GM23338 (cell line): ENCODE measurements around the gene SLAMF6. TPM values are rescaled to one million over a fixed set of nuclear protein-coding genes. Genes with fewer than 3 reads are reported as not detected.

ENCODE experiments used
- ATAC-seq: fragments of 200-7000 bp; cut with Tn5 transposase; 3 replicates; pipeline ENCODE4 v1.9.1; 2020
- DNase-seq: peaks from one replicate; pipeline ENCODE4 v3.0.0-alpha.2; 2015; ENCODE audit warnings: low spot score
- H2AFZ ChIP-seq: fragments of 200-600 bp; sonication (generic); 2 replicates; pipeline ENCODE4 v1.8.0; 2016; ENCODE audit warnings: antibody characterized with exemption, mild to moderate bottlenecking, moderate library complexity
- H3F3A ChIP-seq: fragments of 200-600 bp; sonication (generic); replicated peaks from 2 replicates; pipeline ENCODE4 v1.8.0; 2017; ENCODE audit warnings: antibody characterized with exemption, mixed run types, low read depth
- H3K27ac ChIP-seq: fragments of 200-600 bp; sonication (generic); 2 replicates; pipeline ENCODE4 v1.6.1; 2016; ENCODE audit warnings: low read depth
- H3K27me3 ChIP-seq: fragments of 200-600 bp; sonication (generic); 2 replicates; pipeline ENCODE4 v1.8.0; 2016; ENCODE audit warnings: mild to moderate bottlenecking, mixed run types, moderate library complexity; ENCODE audit not compliant: insufficient read depth
- H3K36me3 ChIP-seq: fragments of 200-600 bp; sonication (generic); 2 replicates; pipeline ENCODE4 v1.8.0; 2016; ENCODE audit warnings: mild to moderate bottlenecking; ENCODE audit not compliant: insufficient read depth
- H3K4me1 ChIP-seq: fragments of 200-600 bp; sonication (generic); 2 replicates; pipeline ENCODE4 v1.8.0; 2016; ENCODE audit warnings: mild to moderate bottlenecking, moderate library complexity; ENCODE audit not compliant: insufficient read depth
- H3K4me2 ChIP-seq: fragments of 200-600 bp; sonication (generic); 2 replicates; pipeline ENCODE4 v1.7.1; 2017; ENCODE audit warnings: mixed run types
- H3K4me3 ChIP-seq: fragments of 200-600 bp; sonication (generic); 2 replicates; pipeline ENCODE4 v1.6.1; 2016; ENCODE audit warnings: mixed run types
- H3K79me2 ChIP-seq: fragments of 200-600 bp; sonication (generic); replicated peaks from 2 replicates; pipeline ENCODE4 v1.8.0; 2017; ENCODE audit warnings: mild to moderate bottlenecking; ENCODE audit not compliant: insufficient read depth
- H3K9me2 ChIP-seq: fragments of 200-600 bp; sonication (generic); 2 replicates; pipeline ENCODE4 v1.8.0; 2017; ENCODE audit not compliant: insufficient read depth
- H4K20me1 ChIP-seq: fragments of 200-600 bp; sonication (generic); replicated peaks from 2 replicates; pipeline ENCODE4 v1.8.0; 2017; ENCODE audit warnings: mild to moderate bottlenecking; ENCODE audit not compliant: insufficient read depth
- H3K27ac Mint-ChIP-seq: 2 replicates; pipeline ENCODE4 v1.8.0; 2020; ENCODE audit warnings: inconsistent platforms, mild to moderate bottlenecking, moderate library complexity, mixed read lengths
- H3K27me3 Mint-ChIP-seq: 3 replicates; pipeline ENCODE4 v1.8.0; 2022; ENCODE audit warnings: low read depth, mild to moderate bottlenecking, moderate library complexity, mixed read lengths, inconsistent platforms; ENCODE audit not compliant: insufficient read depth, poor library complexity
- H3K36me3 Mint-ChIP-seq: 3 replicates; pipeline ENCODE4 v1.8.0; 2021; ENCODE audit warnings: low read depth, mild to moderate bottlenecking, inconsistent platforms, moderate library complexity, mixed read lengths
- H3K4me1 Mint-ChIP-seq: 3 replicates; pipeline ENCODE4 v1.8.0; 2020; ENCODE audit warnings: mild to moderate bottlenecking, inconsistent platforms, mixed read lengths
- H3K4me3 Mint-ChIP-seq: 3 replicates; pipeline ENCODE4 v1.8.0; 2021; ENCODE audit warnings: moderate library complexity, mild to moderate bottlenecking, inconsistent platforms, mixed read lengths
- H3K9me3 Mint-ChIP-seq: 3 replicates; pipeline ENCODE4 v1.8.0; 2020; ENCODE audit warnings: moderate library complexity, mild to moderate bottlenecking, inconsistent platforms, mixed read lengths
- CREB1 ChIP-seq: fragments of 250-450 bp; sonication (Bioruptor Pico); IDR thresholded peaks from 2 replicates; pipeline ENCODE4 v1.5.0; 2020; ENCODE audit warnings: low read depth, mild to moderate bottlenecking, moderate library complexity
- CTCF ChIP-seq, 2 experiments: fragments of 200-600 bp in 1 of 2; sonication (generic) in 1 of 2; conservative IDR thresholded peaks; 2 replicates each; pipeline versions ENCODE4 v1.5.1 to v1.6.1; 2016 to 2017; ENCODE audit warnings: antibody characterized with exemption in 2 of 2, low read depth in 2 of 2, mild to moderate bottlenecking in 2 of 2, moderate library complexity in 1 of 2
- EZH2 ChIP-seq: fragments of 200-600 bp; sonication (generic); IDR thresholded peaks from one replicate; pipeline ENCODE4 v1.8.0; 2017; ENCODE audit warnings: antibody characterized with exemption, mild to moderate bottlenecking, low read depth; ENCODE audit not compliant: unreplicated experiment
- EZH2phosphoT487 ChIP-seq: fragments of 200-600 bp; sonication (generic); IDR thresholded peaks from one replicate; pipeline ENCODE4 v1.8.1; 2018; ENCODE audit warnings: antibody characterized with exemption; ENCODE audit not compliant: unreplicated experiment
- JUNB ChIP-seq: IDR thresholded peaks from one replicate; pipeline ENCODE4 v1.6.1; 2016; ENCODE audit warnings: antibody characterized with exemption; ENCODE audit not compliant: unreplicated experiment
- NANOG ChIP-seq: IDR thresholded peaks from 2 replicates; pipeline ENCODE4 v1.6.1; 2016; ENCODE audit warnings: antibody characterized with exemption, borderline replicate concordance
- POLR2AphosphoS5 ChIP-seq: IDR thresholded peaks from 2 replicates; pipeline ENCODE4 v1.6.1; 2016; ENCODE audit warnings: antibody characterized with exemption, low read depth
- REST ChIP-seq: IDR thresholded peaks from one replicate; pipeline ENCODE4 v1.6.1; 2018; ENCODE audit warnings: antibody characterized with exemption; ENCODE audit not compliant: unreplicated experiment
- STAT1 ChIP-seq: IDR thresholded peaks from one replicate; pipeline ENCODE4 v1.6.1; 2016; ENCODE audit warnings: antibody characterized with exemption; ENCODE audit not compliant: unreplicated experiment
- ZNF114 ChIP-seq: fragments of 250-450 bp; sonication (Bioruptor Pico); IDR thresholded peaks from 2 replicates; pipeline ENCODE4 v1.5.0; 2020; ENCODE audit warnings: mild to moderate bottlenecking, moderate library complexity
- ZNF331 ChIP-seq: fragments of 250-450 bp; sonication (Bioruptor Pico); IDR thresholded peaks from 2 replicates; pipeline ENCODE4 v1.5.0; 2020; ENCODE audit warnings: low read depth, mild to moderate bottlenecking, moderate library complexity
- polyA plus RNA-seq: library from polyadenylated mRNA; unstranded; fragments of >200 nt; fragmentation: Nextera tagmentation; extraction: Ambion mirVana; gene quantifications from 2 replicates; pipeline ENCODE4 v1.2.1, GENCODE V29; 2016
- total RNA-seq: library from RNA; depleted of rRNA; stranded (reverse); fragments of >200 nt; shearing (Covaris generic); gene quantifications from 2 replicates; pipeline ENCODE4 v1.2.3, GENCODE V29; 2014
- TF ChIP-seq, protein P1 (sequence below): fragments of 250-450 bp; sonication (Bioruptor Pico); IDR thresholded peaks from 2 replicates; pipeline ENCODE4 v1.5.0; 2020; ENCODE audit warnings: mild to moderate bottlenecking, moderate library complexity
- TF ChIP-seq, protein P2 (sequence below): IDR thresholded peaks from 2 replicates; pipeline ENCODE4 v1.6.1; 2016; ENCODE audit warnings: antibody characterized with exemption

SLAMF6 gene
- total and polyA plus RNA-seq, 2 experiments from 2014 or later, result not detected

DNA sequence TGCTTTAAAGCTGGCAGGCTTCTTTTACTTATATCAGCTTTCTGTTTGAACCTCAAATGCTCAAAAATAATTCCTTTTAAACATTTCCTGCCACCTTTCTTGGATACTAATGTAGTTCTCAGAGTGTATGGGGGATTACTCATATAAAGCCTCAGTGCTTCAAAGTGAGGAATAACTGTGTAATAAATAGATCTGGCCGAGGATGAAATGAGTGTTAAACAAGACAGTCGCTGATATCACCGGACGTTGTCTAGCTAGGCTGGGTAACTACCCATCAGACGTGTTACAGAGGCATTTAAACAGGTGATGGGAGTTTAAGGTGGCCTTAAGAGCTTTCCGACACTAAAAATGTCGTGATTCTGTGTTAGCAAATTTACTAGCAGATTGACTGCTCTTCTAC lies 69.6 kb downstream of the SLAMF6 start:
- Histone ChIP-seq H3K79me2 (no peaks in the 10 kb centered on the region), H3K4me2 (no peak overlapping the region), H3K27ac (no peak overlapping the region), H3K4me3 (no peak overlapping the region), H2AFZ (no peak overlapping the region), H3K36me3 (no peaks in the 10 kb centered on the region), H4K20me1 (no peaks in the 10 kb centered on the region), H3K27me3 (no peaks in the 10 kb centered on the region), H3K4me1 (no peaks in the 10 kb centered on the region), H3K9me2 (no peaks in the 10 kb centered on the region), H3F3A (no peaks in the 10 kb centered on the region)
- TF ChIP-seq POLR2AphosphoS5 (no peak), JUNB (no peak), STAT1 (no peak), CTCF (conservative IDR thresholded peaks at IDR 0.05; ENCODE audit: low read depth in 2 of 2) (no peak), ZNF114 (CRISPR knock-in tag) (no peak), CREB1 (CRISPR knock-in tag) (no peak), EZH2 (no peak), ZNF331 (CRISPR knock-in tag) (no peak), NANOG (no peak), EZH2phosphoT487 (no peak), REST (no peak)
- TF ChIP-seq, protein P1, sequence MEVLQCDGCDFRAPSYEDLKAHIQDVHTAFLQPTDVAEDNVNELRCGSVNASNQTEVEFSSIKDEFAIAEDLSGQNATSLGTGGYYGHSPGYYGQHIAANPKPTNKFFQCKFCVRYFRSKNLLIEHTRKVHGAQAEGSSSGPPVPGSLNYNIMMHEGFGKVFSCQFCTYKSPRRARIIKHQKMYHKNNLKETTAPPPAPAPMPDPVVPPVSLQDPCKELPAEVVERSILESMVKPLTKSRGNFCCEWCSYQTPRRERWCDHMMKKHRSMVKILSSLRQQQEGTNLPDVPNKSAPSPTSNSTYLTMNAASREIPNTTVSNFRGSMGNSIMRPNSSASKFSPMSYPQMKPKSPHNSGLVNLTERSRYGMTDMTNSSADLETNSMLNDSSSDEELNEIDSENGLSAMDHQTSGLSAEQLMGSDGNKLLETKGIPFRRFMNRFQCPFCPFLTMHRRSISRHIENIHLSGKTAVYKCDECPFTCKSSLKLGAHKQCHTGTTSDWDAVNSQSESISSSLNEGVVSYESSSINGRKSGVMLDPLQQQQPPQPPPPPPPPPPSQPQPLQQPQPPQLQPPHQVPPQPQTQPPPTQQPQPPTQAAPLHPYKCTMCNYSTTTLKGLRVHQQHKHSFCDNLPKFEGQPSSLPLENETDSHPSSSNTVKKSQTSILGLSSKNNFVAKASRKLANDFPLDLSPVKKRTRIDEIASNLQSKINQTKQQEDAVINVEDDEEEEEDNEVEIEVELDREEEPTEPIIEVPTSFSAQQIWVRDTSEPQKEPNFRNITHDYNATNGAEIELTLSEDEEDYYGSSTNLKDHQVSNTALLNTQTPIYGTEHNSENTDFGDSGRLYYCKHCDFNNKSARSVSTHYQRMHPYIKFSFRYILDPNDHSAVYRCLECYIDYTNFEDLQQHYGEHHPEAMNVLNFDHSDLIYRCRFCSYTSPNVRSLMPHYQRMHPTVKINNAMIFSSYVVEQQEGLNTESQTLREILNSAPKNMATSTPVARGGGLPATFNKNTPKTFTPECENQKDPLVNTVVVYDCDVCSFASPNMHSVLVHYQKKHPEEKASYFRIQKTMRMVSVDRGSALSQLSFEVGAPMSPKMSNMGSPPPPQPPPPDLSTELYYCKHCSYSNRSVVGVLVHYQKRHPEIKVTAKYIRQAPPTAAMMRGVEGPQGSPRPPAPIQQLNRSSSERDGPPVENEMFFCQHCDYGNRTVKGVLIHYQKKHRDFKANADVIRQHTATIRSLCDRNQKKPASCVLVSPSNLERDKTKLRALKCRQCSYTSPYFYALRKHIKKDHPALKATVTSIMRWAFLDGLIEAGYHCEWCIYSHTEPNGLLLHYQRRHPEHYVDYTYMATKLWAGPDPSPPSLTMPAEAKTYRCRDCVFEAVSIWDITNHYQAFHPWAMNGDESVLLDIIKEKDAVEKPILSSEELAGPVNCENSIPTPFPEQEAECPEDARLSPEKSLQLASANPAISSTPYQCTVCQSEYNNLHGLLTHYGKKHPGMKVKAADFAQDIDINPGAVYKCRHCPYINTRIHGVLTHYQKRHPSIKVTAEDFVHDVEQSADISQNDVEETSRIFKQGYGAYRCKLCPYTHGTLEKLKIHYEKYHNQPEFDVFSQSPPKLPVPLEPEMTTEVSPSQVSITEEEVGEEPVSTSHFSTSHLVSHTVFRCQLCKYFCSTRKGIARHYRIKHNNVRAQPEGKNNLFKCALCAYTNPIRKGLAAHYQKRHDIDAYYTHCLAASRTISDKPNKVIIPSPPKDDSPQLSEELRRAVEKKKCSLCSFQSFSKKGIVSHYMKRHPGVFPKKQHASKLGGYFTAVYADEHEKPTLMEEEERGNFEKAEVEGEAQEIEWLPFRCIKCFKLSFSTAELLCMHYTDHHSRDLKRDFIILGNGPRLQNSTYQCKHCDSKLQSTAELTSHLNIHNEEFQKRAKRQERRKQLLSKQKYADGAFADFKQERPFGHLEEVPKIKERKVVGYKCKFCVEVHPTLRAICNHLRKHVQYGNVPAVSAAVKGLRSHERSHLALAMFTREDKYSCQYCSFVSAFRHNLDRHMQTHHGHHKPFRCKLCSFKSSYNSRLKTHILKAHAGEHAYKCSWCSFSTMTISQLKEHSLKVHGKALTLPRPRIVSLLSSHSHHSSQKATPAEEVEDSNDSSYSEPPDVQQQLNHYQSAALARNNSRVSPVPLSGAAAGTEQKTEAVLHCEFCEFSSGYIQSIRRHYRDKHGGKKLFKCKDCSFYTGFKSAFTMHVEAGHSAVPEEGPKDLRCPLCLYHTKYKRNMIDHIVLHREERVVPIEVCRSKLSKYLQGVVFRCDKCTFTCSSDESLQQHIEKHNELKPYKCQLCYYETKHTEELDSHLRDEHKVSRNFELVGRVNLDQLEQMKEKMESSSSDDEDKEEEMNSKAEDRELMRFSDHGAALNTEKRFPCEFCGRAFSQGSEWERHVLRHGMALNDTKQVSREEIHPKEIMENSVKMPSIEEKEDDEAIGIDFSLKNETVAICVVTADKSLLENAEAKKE (CRISPR knock-in tag), result no peak
- TF ChIP-seq, protein P2, sequence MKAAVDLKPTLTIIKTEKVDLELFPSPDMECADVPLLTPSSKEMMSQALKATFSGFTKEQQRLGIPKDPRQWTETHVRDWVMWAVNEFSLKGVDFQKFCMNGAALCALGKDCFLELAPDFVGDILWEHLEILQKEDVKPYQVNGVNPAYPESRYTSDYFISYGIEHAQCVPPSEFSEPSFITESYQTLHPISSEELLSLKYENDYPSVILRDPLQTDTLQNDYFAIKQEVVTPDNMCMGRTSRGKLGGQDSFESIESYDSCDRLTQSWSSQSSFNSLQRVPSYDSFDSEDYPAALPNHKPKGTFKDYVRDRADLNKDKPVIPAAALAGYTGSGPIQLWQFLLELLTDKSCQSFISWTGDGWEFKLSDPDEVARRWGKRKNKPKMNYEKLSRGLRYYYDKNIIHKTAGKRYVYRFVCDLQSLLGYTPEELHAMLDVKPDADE, result no peak
- Mint-ChIP-seq H3K27me3 (peaks cover 5% of the 10 kb centered on the region), H3K27ac (no peak overlapping the region), H3K4me3 (no peak overlapping the region), H3K4me1 (no peaks in the 10 kb centered on the region), H3K9me3 (no peaks in the 10 kb centered on the region), H3K36me3 (no peaks in the 10 kb centered on the region)
- no peak for DNase-seq
- ATAC-seq, result no peak
